Liver (tissue), 9 donors: Measurements from ENCODE around the gene SPARC. TPM values are rescaled to one million over a fixed set of nuclear protein-coding genes. Genes with fewer than 3 reads are reported as not detected.

ENCODE experiments used
- DNase-seq: peaks from one replicate; pipeline ENCODE4 v3.0.0-alpha.2; 2017; ENCODE audit warnings: low spot score
- H3K27ac ChIP-seq, 2 donors: one replicate each; pipeline ENCODE4 v1.7.0; 2013; ENCODE audit warnings: inconsistent platforms in 2 of 2, low read length in 2 of 2, control low read depth in 1 of 2, low read depth in 1 of 2, mild to moderate bottlenecking in 1 of 2
- H3K27me3 ChIP-seq, 4 donors: one replicate each; pipeline versions ENCODE4 v1.6.1 to v1.7.0; 2013; ENCODE audit warnings: low read length in 3 of 4, inconsistent platforms in 1 of 4, mild to moderate bottlenecking in 1 of 4, moderate library complexity in 1 of 4; ENCODE audit not compliant: control insufficient read depth in 4 of 4, insufficient read depth in 4 of 4
- H3K36me3 ChIP-seq, 4 donors: one replicate each; pipeline versions ENCODE4 v1.6.1 to v1.7.0; 2013; ENCODE audit warnings: low read length in 3 of 4, mild to moderate bottlenecking in 3 of 4, low read depth in 1 of 4, moderate library complexity in 1 of 4; ENCODE audit not compliant: control insufficient read depth in 4 of 4, insufficient read depth in 3 of 4
- H3K4me1 ChIP-seq, 4 donors: one replicate each; pipeline versions ENCODE4 v1.6.1 to v1.7.0; 2013; ENCODE audit warnings: low read length in 3 of 4, mild to moderate bottlenecking in 3 of 4, moderate library complexity in 1 of 4; ENCODE audit not compliant: control insufficient read depth in 4 of 4, insufficient read depth in 4 of 4
- H3K4me3 ChIP-seq, 3 donors: one replicate each; pipeline versions ENCODE4 v1.6.1 to v1.7.0; 2013; ENCODE audit warnings: low read length in 3 of 3, control low read depth in 1 of 3, low read depth in 1 of 3, mild to moderate bottlenecking in 1 of 3
- H3K9ac ChIP-seq, 2 donors: one replicate each; pipeline ENCODE4 v1.7.0; 2013; ENCODE audit warnings: low read length in 2 of 2, mild to moderate bottlenecking in 2 of 2, moderate library complexity in 2 of 2, control low read depth in 1 of 2, low read depth in 1 of 2
- H3K9me3 ChIP-seq, 4 donors: one replicate each; pipeline versions ENCODE4 v1.6.1 to v1.7.0; 2013; ENCODE audit warnings: low read length in 3 of 4; ENCODE audit not compliant: control insufficient read depth in 4 of 4
- EGR1 ChIP-seq, 2 donors: IDR thresholded peaks; 2 replicates each; pipeline ENCODE4 v1.6.1; 2016 to 2018; ENCODE audit warnings: antibody characterized with exemption in 2 of 2, low read depth in 2 of 2
- FOXA2 ChIP-seq: IDR thresholded peaks from 2 replicates; pipeline ENCODE4 v1.6.1; 2016; ENCODE audit warnings: antibody characterized with exemption
- GABPA ChIP-seq, 2 donors: IDR thresholded peaks in 1 of 2; conservative IDR thresholded peaks in 1 of 2; 2 replicates each; pipeline ENCODE4 v1.6.1; 2016; ENCODE audit warnings: antibody characterized with exemption in 2 of 2, mild to moderate bottlenecking in 1 of 2, moderate library complexity in 1 of 2
- HNF4A ChIP-seq, 2 donors: conservative IDR thresholded peaks; 2 replicates each; pipeline ENCODE4 v1.6.1; 2016; ENCODE audit warnings: antibody characterized with exemption in 2 of 2, mild to moderate bottlenecking in 2 of 2
- HNF4G ChIP-seq: IDR thresholded peaks from 2 replicates; pipeline ENCODE4 v1.6.1; 2016; ENCODE audit warnings: antibody characterized with exemption
- JUND ChIP-seq, 2 donors: IDR thresholded peaks; 2 replicates each; pipeline ENCODE4 v1.6.1; 2016; ENCODE audit warnings: antibody characterized with exemption in 2 of 2
- RAD21 ChIP-seq, 2 donors: IDR thresholded peaks; 2 replicates each; pipeline ENCODE4 v1.6.1; 2016; ENCODE audit warnings: antibody characterized with exemption in 2 of 2, mild to moderate bottlenecking in 2 of 2
- SP1 ChIP-seq: IDR thresholded peaks from 2 replicates; pipeline ENCODE4 v1.6.1; 2018; ENCODE audit warnings: antibody characterized with exemption, mild to moderate bottlenecking
- TAF1 ChIP-seq: conservative IDR thresholded peaks from 2 replicates; pipeline ENCODE4 v1.6.1; 2016; ENCODE audit warnings: antibody characterized with exemption, mild to moderate bottlenecking
- YY1 ChIP-seq: IDR thresholded peaks from 2 replicates; pipeline ENCODE4 v1.6.1; 2016; ENCODE audit warnings: antibody characterized with exemption, mild to moderate bottlenecking
- WGBS: extraction: QIAGEN DNeasy Blood & Tissue Kit; methylation state at CpG from one replicate; pipeline ENCODE4 v1.1.7; 2013; 5-methylcytosine and 5-hydroxymethylcytosine counted together
- polyA plus RNA-seq, 2 donors: library from polyadenylated mRNA; stranded (reverse) in 1 of 2; unstranded in 1 of 2; fragments of 200-250 nt in 1 of 2; fragments of >200 nt in 1 of 2; fragmentation: Nextera tagmentation in 1 of 2; extraction: Ambion mirVana in 1 of 2; gene quantifications; one replicate each; pipeline versions ENCODE4 v1.2.1 to v1.2.3, GENCODE V29; 2013 to 2015
- total RNA-seq, 2 donors: library from RNA; depleted of rRNA; stranded (reverse); fragments of >200 nt; gene quantifications; one replicate each; pipeline ENCODE4 v1.2.3, GENCODE V29; 2014
- TF ChIP-seq, protein P1 (sequence below): IDR thresholded peaks from 2 replicates; pipeline ENCODE4 v1.6.1; 2016; ENCODE audit warnings: antibody characterized with exemption
- TF ChIP-seq, protein P2 (sequence below): IDR thresholded peaks from 2 replicates; pipeline ENCODE4 v1.6.1; 2016; ENCODE audit warnings: antibody characterized with exemption
- TF ChIP-seq, protein P3 (sequence below): IDR thresholded peaks from 2 replicates; pipeline ENCODE4 v1.6.1; 2016; ENCODE audit warnings: antibody characterized with exemption
- TF ChIP-seq, protein P4 (sequence below): IDR thresholded peaks from 2 replicates; pipeline ENCODE4 v1.6.1; 2016; ENCODE audit warnings: antibody characterized with exemption, mild to moderate bottlenecking
- TF ChIP-seq, protein P5 (sequence below): fragments of 150-350 bp; IDR thresholded peaks from 2 replicates; pipeline ENCODE4 v1.5.1; 2017; ENCODE audit warnings: improper control_type of control experiment, low read depth, low read length; ENCODE audit not compliant: missing input control
- donor health status: healthy.
- donor health status: healthy.
- donor health status: healthy.
- donor health status: healthy.
- donor health status: healthy.

Gene SPARC
- total and polyA plus RNA-seq, 4 donors = 96.6 to 269 (median 110) TPM

DNA sequence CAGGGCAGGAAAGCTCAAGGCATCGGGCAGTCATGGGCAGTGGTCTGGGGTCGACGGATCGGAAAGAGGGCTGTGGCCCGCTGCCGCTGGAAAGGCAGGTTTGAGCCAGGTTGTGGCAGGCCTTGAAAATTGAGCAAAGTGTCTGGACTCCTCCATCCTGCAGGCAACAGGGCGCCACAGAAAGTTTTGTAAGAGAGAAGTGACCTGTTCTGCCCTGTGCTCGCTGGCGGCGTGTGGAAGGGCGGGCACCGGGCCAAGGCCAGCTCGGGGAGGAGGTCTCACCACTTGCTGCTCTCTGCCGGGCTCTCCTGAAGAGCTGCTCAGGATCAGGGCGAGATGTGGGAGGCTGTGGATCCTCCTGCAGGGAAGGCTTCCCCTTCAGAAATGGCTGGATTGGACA is 54.2 kb downstream of the SPARC start:
- Histone ChIP-seq H3K36me3 (no peaks in the 10 kb centered on the region), H3K4me3 (no peak overlapping the region), H3K27me3 (no peaks in the 10 kb centered on the region), H3K9ac (no peak overlapping the region), H3K4me1 (no peaks in the 10 kb centered on the region), H3K27ac (no peak overlapping the region), H3K9me3 (no peaks in the 10 kb centered on the region)
- TF ChIP-seq, protein P1, sequence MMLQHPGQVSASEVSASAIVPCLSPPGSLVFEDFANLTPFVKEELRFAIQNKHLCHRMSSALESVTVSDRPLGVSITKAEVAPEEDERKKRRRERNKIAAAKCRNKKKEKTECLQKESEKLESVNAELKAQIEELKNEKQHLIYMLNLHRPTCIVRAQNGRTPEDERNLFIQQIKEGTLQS = no peak
- no peak for TF ChIP-seq FOXA2
- TF ChIP-seq, protein P2, sequence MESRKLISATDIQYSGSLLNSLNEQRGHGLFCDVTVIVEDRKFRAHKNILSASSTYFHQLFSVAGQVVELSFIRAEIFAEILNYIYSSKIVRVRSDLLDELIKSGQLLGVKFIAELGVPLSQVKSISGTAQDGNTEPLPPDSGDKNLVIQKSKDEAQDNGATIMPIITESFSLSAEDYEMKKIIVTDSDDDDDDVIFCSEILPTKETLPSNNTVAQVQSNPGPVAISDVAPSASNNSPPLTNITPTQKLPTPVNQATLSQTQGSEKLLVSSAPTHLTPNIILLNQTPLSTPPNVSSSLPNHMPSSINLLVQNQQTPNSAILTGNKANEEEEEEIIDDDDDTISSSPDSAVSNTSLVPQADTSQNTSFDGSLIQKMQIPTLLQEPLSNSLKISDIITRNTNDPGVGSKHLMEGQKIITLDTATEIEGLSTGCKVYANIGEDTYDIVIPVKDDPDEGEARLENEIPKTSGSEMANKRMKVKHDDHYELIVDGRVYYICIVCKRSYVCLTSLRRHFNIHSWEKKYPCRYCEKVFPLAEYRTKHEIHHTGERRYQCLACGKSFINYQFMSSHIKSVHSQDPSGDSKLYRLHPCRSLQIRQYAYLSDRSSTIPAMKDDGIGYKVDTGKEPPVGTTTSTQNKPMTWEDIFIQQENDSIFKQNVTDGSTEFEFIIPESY = no peak
- TF ChIP-seq HNF4A (conservative IDR thresholded peaks at IDR 0.05) = no peak
- no peak for TF ChIP-seq TAF1
- TF ChIP-seq YY1 = no peak
- TF ChIP-seq, protein P3, sequence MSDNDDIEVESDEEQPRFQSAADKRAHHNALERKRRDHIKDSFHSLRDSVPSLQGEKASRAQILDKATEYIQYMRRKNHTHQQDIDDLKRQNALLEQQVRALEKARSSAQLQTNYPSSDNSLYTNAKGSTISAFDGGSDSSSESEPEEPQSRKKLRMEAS = no peak
- TF ChIP-seq JUND (IDR thresholded peaks at IDR 0.05) = no peak
- TF ChIP-seq GABPA (IDR thresholded peaks at IDR 0.05 in 1 of 2, conservative IDR thresholded peaks at IDR 0.05 in 1 of 2) = no peak
- TF ChIP-seq, protein P4, sequence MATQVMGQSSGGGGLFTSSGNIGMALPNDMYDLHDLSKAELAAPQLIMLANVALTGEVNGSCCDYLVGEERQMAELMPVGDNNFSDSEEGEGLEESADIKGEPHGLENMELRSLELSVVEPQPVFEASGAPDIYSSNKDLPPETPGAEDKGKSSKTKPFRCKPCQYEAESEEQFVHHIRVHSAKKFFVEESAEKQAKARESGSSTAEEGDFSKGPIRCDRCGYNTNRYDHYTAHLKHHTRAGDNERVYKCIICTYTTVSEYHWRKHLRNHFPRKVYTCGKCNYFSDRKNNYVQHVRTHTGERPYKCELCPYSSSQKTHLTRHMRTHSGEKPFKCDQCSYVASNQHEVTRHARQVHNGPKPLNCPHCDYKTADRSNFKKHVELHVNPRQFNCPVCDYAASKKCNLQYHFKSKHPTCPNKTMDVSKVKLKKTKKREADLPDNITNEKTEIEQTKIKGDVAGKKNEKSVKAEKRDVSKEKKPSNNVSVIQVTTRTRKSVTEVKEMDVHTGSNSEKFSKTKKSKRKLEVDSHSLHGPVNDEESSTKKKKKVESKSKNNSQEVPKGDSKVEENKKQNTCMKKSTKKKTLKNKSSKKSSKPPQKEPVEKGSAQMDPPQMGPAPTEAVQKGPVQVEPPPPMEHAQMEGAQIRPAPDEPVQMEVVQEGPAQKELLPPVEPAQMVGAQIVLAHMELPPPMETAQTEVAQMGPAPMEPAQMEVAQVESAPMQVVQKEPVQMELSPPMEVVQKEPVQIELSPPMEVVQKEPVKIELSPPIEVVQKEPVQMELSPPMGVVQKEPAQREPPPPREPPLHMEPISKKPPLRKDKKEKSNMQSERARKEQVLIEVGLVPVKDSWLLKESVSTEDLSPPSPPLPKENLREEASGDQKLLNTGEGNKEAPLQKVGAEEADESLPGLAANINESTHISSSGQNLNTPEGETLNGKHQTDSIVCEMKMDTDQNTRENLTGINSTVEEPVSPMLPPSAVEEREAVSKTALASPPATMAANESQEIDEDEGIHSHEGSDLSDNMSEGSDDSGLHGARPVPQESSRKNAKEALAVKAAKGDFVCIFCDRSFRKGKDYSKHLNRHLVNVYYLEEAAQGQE = no peak
- TF ChIP-seq, protein P5, sequence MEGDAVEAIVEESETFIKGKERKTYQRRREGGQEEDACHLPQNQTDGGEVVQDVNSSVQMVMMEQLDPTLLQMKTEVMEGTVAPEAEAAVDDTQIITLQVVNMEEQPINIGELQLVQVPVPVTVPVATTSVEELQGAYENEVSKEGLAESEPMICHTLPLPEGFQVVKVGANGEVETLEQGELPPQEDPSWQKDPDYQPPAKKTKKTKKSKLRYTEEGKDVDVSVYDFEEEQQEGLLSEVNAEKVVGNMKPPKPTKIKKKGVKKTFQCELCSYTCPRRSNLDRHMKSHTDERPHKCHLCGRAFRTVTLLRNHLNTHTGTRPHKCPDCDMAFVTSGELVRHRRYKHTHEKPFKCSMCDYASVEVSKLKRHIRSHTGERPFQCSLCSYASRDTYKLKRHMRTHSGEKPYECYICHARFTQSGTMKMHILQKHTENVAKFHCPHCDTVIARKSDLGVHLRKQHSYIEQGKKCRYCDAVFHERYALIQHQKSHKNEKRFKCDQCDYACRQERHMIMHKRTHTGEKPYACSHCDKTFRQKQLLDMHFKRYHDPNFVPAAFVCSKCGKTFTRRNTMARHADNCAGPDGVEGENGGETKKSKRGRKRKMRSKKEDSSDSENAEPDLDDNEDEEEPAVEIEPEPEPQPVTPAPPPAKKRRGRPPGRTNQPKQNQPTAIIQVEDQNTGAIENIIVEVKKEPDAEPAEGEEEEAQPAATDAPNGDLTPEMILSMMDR = no peak
- no peak for TF ChIP-seq RAD21 (IDR thresholded peaks at IDR 0.05)
- no peak for TF ChIP-seq SP1
- WGBS = 76% methylated on average over 15 of the region's 15 CpGs
- no peak for DNase-seq

DNA sequence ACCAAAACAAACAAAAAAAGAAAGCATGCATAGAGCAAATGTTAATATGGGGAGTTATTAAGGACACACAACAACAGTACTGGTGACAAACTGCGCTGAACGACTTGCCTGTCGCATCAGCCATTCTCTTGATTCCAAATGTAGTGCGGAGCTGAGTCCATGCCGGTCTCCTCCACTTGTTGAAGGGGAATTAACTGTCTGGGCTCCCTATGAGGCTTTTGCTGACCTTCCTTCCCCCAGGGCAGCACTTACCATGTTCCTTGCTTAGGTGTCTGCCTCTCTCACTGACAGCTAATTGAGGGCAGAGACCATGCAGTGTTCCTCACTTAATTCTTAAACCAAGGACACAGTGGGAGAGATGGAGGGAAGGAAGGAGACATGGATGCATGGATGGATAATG is 54.8 kb downstream of the SPARC start:
- H3K27me3 ChIP-seq = no peaks in the 10 kb centered on the region
- no peak for DNase-seq
- 95% methylated on average over 5 of the region's 5 CpGs for WGBS
- H3K9me3 ChIP-seq = no peaks in the 10 kb centered on the region
- H3K36me3 ChIP-seq = no peaks in the 10 kb centered on the region
- no peak overlapping the region for H3K9ac ChIP-seq
- H3K27ac ChIP-seq = no peak overlapping the region
- H3K4me3 ChIP-seq = no peak overlapping the region
- no peaks in the 10 kb centered on the region for H3K4me1 ChIP-seq
- TF ChIP-seq HNF4G (no peak), TAF1 (no peak), EGR1 (IDR thresholded peaks at IDR 0.05; ENCODE audit: low read depth in 2 of 2) (no peak), SP1 (no peak), FOXA2 (no peak), YY1 (no peak), HNF4A (conservative IDR thresholded peaks at IDR 0.05) (no peak)
- TF ChIP-seq, protein P2 = no peak
- TF ChIP-seq, protein P3 = no peak
